GM21390 (cell line): ENCODE results near the gene HBQ1.
"Not testable (repeated sequence)": the region's sequence is repeated elsewhere in the genome, so short reads cannot be mapped to it uniquely, and the experiment has no call there.

Experiments used
- ATAC-seq: cut with Tn5 transposase; IDR thresholded peaks from one replicate; pipeline ENCODE4 v1.9.1; 2021; ENCODE audit not compliant: unreplicated experiment

HBQ1 gene

GRCh38 chr16:200388-200787 lies 20.1 kb downstream of the HBQ1 start:
- ATAC-seq = no peak

- ATAC-seq = no peak
Observed at GRCh38 chr16:203246-203645, 23.0 kb downstream of the HBQ1 start.

- ATAC-seq = not testable (repeated sequence)
Observed at GRCh38 chr16:204046-204445, 23.8 kb downstream of the HBQ1 start.

GRCh38 chr16:209359-209758 lies 29.1 kb downstream of the HBQ1 start:
- ATAC-seq = not testable (repeated sequence)

GRCh38 chr16:211631-212180 lies 31.4 kb downstream of the HBQ1 start:
- not testable (repeated sequence) for ATAC-seq

- no peak for ATAC-seq
Observed at GRCh38 chr16:212999-213398, 32.7 kb downstream of the HBQ1 start.

- ATAC-seq = no peak
Observed at GRCh38 chr16:220021-220420, 39.8 kb downstream of the HBQ1 start.

- ATAC-seq = no peak
Observed at GRCh38 chr16:228151-228851, 48.0 kb downstream of the HBQ1 start.

- ATAC-seq = peak; percentile 83
Observed at GRCh38 chr16:228852-229730, 48.8 kb downstream of the HBQ1 start, which contains the start of gene LUC7L. Gene LUC7L (minus strand): TSS chr16:229449. CDS start chr16:229339, 110 bp downstream.

GRCh38 chr16:229731-230281 lies 49.5 kb downstream of the HBQ1 start:
- ATAC-seq = no peak

GRCh38 chr16:230351-230750 lies 50.1 kb downstream of the HBQ1 start:
- not testable (repeated sequence) for ATAC-seq
